Right lobe of liver (tissue), 4 donors: ENCODE measurements around the gene HYI.

Experiments used
- CTCF ChIP-seq, 4 donors: fragments of 200-600 bp in 3 of 4; fragments of 450-650 bp in 1 of 4; IDR thresholded peaks; one replicate each; pipeline versions ENCODE4 v1.5.1 to v1.8.0; 2016 to 2022; ENCODE audit warnings: antibody characterized with exemption in 4 of 4, mild to moderate bottlenecking in 2 of 4
- POLR2A ChIP-seq: fragments of 450-650 bp; IDR thresholded peaks from one replicate; pipeline ENCODE4 v1.6.1; 2017; ENCODE audit warnings: antibody characterized with exemption, mild to moderate bottlenecking
- donor health status: DM: no; HTN: no; CAD: no.
- donor health status: DM: no; HTN: no; CAD: no.
- donor health status: DM: no; HTN: yes; CAD: no.

GRCh38 chr1:43404353-43404752 lies 49.4 kb downstream of the HYI start:
- TF ChIP-seq POLR2A = no peak
- no peak for TF ChIP-seq CTCF (IDR thresholded peaks at IDR 0.05)
